Measurements from ENCODE around the gene LOX. TPM values are rescaled to one million over a fixed set of nuclear protein-coding genes. Genes with fewer than 3 reads are reported as not detected.

Gene LOX
- total RNA-seq, 1 experiment from 2014 or later, result 0.12 TPM

DNA sequence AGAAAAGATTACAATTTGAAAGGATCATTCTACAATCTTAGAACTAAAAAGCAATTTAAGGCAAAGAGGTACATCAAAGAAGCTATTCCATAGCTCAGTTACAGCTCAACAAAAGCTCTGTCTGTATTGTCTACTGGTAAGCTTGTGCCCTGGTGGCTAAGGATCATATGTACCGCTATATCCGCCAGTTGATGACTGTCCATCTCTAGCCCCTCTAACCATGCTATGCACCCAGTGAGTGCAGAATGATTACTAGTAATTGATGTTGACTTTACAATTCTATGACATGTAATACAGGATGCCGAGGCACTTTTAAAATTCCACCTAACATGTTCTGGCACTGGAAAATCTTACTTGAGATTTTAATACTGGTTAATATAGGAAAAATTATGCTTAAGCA lies 13.1 kb downstream of the LOX start:
- intact Hi-C loops (cut with micrococcal nuclease), result no loop called here
- Histone ChIP-seq H3K9ac (ENCODE audit: low read length) (no peak overlapping the region), H3K9me2 (ENCODE audit: insufficient read depth) (no peaks in the 10 kb centered on the region), H3K27me3 (ENCODE audit: insufficient read depth, low read length) (no peaks in the 10 kb centered on the region), H3K9me3 (ENCODE audit: control insufficient read depth in 1 of 2, insufficient read depth in 1 of 2, low read depth in 1 of 2, low read length in 2 of 2) (no peaks in the 10 kb centered on the region), H3K79me2 (ENCODE audit: insufficient read depth, low read length) (no peaks in the 10 kb centered on the region), H4K20me1 (ENCODE audit: insufficient read depth) (no peaks in the 10 kb centered on the region), H2AFZ (ENCODE audit: low read depth, low read length, poor library complexity, severe bottlenecking) (no peak overlapping the region), H3K4me3 (replicated peaks in 1 of 2; ENCODE audit: low read depth in 1 of 2, low read length in 2 of 2) (no peak overlapping the region), H3K27ac (ENCODE audit: low read depth, low read length) (no peak overlapping the region), H3K4me1 (ENCODE audit: control insufficient read depth in 1 of 2, insufficient read depth in 2 of 2, low read length in 2 of 2) (no peaks in the 10 kb centered on the region), H3K4me2 (ENCODE audit: low read length) (no peak overlapping the region), H3K36me3 (ENCODE audit: control insufficient read depth in 1 of 2, insufficient read depth in 2 of 2, low read length in 2 of 2) (no peaks in the 10 kb centered on the region)
- POLR2A ChIA-PET, result no interaction called here
- TF ChIP-seq EZH2phosphoT487 (IDR thresholded peaks at IDR 0.05; ENCODE audit: borderline replicate concordance) (no peak), ZNF274 (IDR thresholded peaks at IDR 0.05; ENCODE audit: low read depth, low read length) (no peak), SRF (IDR thresholded peaks at IDR 0.05; ENCODE audit: low read depth) (no peak), SIN3A (IDR thresholded peaks at IDR 0.05; ENCODE audit: low read depth) (no peak), POLR2A (IDR thresholded peaks at IDR 0.05; ENCODE audit: borderline replicate concordance, extremely low read depth, insufficient read depth, insufficient read length) (no peak), EZH2 (IDR thresholded peaks at IDR 0.05) (no peak), CEBPB (IDR thresholded peaks at IDR 0.05; ENCODE audit: low read depth) (no peak), RAD21 (IDR thresholded peaks at IDR 0.05; ENCODE audit: low read depth) (no peak), ZFX (IDR thresholded peaks at IDR 0.05) (no peak), CBX3 (IDR thresholded peaks at IDR 0.05; ENCODE audit: low read depth) (no peak), EGR1 (IDR thresholded peaks at IDR 0.05; ENCODE audit: low read depth) (no peak), ELF1 (IDR thresholded peaks at IDR 0.05; ENCODE audit: borderline replicate concordance, low read depth) (no peak), TCF7L2 (IDR thresholded peaks at IDR 0.05; ENCODE audit: borderline replicate concordance, extremely low read depth, insufficient read depth, insufficient read length) (no peak), FOSL1 (IDR thresholded peaks at IDR 0.05; ENCODE audit: low read depth) (no peak), YY1 (IDR thresholded peaks at IDR 0.05; ENCODE audit: extremely low read depth, insufficient replicate concordance, low read depth, low read length) (no peak), JUND (IDR thresholded peaks at IDR 0.05) (no peak)
- TF ChIP-seq, protein P1, sequence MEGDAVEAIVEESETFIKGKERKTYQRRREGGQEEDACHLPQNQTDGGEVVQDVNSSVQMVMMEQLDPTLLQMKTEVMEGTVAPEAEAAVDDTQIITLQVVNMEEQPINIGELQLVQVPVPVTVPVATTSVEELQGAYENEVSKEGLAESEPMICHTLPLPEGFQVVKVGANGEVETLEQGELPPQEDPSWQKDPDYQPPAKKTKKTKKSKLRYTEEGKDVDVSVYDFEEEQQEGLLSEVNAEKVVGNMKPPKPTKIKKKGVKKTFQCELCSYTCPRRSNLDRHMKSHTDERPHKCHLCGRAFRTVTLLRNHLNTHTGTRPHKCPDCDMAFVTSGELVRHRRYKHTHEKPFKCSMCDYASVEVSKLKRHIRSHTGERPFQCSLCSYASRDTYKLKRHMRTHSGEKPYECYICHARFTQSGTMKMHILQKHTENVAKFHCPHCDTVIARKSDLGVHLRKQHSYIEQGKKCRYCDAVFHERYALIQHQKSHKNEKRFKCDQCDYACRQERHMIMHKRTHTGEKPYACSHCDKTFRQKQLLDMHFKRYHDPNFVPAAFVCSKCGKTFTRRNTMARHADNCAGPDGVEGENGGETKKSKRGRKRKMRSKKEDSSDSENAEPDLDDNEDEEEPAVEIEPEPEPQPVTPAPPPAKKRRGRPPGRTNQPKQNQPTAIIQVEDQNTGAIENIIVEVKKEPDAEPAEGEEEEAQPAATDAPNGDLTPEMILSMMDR (IDR thresholded peaks at IDR 0.05 in 2 of 3, conservative IDR thresholded peaks at IDR 0.05 in 1 of 3; ENCODE audit: borderline replicate concordance in 1 of 3, insufficient read depth in 1 of 3, low read depth in 2 of 3, low read length in 2 of 3), result no peak
- TF ChIP-seq, protein P2, sequence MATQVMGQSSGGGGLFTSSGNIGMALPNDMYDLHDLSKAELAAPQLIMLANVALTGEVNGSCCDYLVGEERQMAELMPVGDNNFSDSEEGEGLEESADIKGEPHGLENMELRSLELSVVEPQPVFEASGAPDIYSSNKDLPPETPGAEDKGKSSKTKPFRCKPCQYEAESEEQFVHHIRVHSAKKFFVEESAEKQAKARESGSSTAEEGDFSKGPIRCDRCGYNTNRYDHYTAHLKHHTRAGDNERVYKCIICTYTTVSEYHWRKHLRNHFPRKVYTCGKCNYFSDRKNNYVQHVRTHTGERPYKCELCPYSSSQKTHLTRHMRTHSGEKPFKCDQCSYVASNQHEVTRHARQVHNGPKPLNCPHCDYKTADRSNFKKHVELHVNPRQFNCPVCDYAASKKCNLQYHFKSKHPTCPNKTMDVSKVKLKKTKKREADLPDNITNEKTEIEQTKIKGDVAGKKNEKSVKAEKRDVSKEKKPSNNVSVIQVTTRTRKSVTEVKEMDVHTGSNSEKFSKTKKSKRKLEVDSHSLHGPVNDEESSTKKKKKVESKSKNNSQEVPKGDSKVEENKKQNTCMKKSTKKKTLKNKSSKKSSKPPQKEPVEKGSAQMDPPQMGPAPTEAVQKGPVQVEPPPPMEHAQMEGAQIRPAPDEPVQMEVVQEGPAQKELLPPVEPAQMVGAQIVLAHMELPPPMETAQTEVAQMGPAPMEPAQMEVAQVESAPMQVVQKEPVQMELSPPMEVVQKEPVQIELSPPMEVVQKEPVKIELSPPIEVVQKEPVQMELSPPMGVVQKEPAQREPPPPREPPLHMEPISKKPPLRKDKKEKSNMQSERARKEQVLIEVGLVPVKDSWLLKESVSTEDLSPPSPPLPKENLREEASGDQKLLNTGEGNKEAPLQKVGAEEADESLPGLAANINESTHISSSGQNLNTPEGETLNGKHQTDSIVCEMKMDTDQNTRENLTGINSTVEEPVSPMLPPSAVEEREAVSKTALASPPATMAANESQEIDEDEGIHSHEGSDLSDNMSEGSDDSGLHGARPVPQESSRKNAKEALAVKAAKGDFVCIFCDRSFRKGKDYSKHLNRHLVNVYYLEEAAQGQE (IDR thresholded peaks at IDR 0.05; ENCODE audit: low read depth), result no peak
- TF ChIP-seq, protein P3, sequence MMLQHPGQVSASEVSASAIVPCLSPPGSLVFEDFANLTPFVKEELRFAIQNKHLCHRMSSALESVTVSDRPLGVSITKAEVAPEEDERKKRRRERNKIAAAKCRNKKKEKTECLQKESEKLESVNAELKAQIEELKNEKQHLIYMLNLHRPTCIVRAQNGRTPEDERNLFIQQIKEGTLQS (IDR thresholded peaks at IDR 0.05), result no peak
- TF ChIP-seq, protein P4, sequence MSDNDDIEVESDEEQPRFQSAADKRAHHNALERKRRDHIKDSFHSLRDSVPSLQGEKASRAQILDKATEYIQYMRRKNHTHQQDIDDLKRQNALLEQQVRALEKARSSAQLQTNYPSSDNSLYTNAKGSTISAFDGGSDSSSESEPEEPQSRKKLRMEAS (IDR thresholded peaks at IDR 0.05), result no peak
- ATAC-seq (no peak), DNase-seq (ENCODE audit: low read depth, low spot score) (no peak)
- CTCF ChIA-PET, result interaction anchor here (1.2 to 1.3 kb wide), 2 partner anchors 11 to 91 kb away, joined by 3 to 4 read pairs; no protein-coding TSS in a partner anchor
- BruUV-seq (replicated peaks), result no TSS peak
- RAD21 ChIA-PET (ENCODE audit: low non-redundant PET in 1 of 2, low total read pairs in 2 of 2, uncharacterized antibody in 2 of 2, unreplicated experiment in 2 of 2), result no interaction called here
